H9 (cell line): ENCODE data around the gene MITF. TPM values are rescaled to one million over a fixed set of nuclear protein-coding genes. Genes with fewer than 3 reads are reported as not detected.

Experiments
- DNase-seq: peaks from one replicate; pipeline ENCODE4 v3.0.0-alpha.2; 2017
- H2AFZ ChIP-seq: one replicate; pipeline ENCODE4 v1.6.1; 2013; ENCODE audit warnings: mild to moderate bottlenecking, low read length, control low read depth, moderate library complexity
- H2AK5ac ChIP-seq: 2 replicates; pipeline ENCODE4 v1.6.1; 2013; ENCODE audit warnings: low read length, control low read depth, mixed read lengths; ENCODE audit not compliant: insufficient read length
- H2BK120ac ChIP-seq: one replicate; pipeline ENCODE4 v1.6.1; 2013; ENCODE audit warnings: low read depth, mild to moderate bottlenecking, low read length, control low read depth, inconsistent platforms; ENCODE audit not compliant: poor library complexity, severe bottlenecking
- H2BK12ac ChIP-seq: 2 replicates; pipeline ENCODE4 v1.6.1; 2013; ENCODE audit warnings: low read length, control low read depth, mixed read lengths, low read depth; ENCODE audit not compliant: insufficient read length
- H2BK15ac ChIP-seq: 2 replicates; pipeline ENCODE4 v1.6.1; 2013; ENCODE audit warnings: low read depth, low read length, control low read depth
- H2BK20ac ChIP-seq: one replicate; pipeline ENCODE4 v1.6.1; 2013; ENCODE audit warnings: low read depth, mild to moderate bottlenecking, low read length, control low read depth, inconsistent platforms; ENCODE audit not compliant: poor library complexity, severe bottlenecking
- H2BK5ac ChIP-seq: 2 replicates; pipeline ENCODE4 v1.6.1; 2013; ENCODE audit warnings: low read length, control low read depth, mixed read lengths; ENCODE audit not compliant: insufficient read length
- H3K14ac ChIP-seq: 2 replicates; pipeline ENCODE4 v1.6.1; 2013; ENCODE audit warnings: low read length, control low read depth; ENCODE audit not compliant: insufficient read depth
- H3K18ac ChIP-seq: 2 replicates; pipeline ENCODE4 v1.6.1; 2013; ENCODE audit warnings: low read depth, mild to moderate bottlenecking, mixed read lengths, low read length, control low read depth; ENCODE audit not compliant: insufficient read length
- H3K23ac ChIP-seq: 2 replicates; pipeline ENCODE4 v1.6.1; 2013; ENCODE audit warnings: low read length, control low read depth, mixed read lengths, low read depth; ENCODE audit not compliant: insufficient read length
- H3K23me2 ChIP-seq: 2 replicates; pipeline ENCODE4 v1.6.1; 2013; ENCODE audit warnings: low read depth, mild to moderate bottlenecking, mixed read lengths, low read length, control low read depth; ENCODE audit not compliant: insufficient read length, poor library complexity, severe bottlenecking
- H3K27ac ChIP-seq: 2 replicates; pipeline ENCODE4 v1.5.1; 2013; ENCODE audit warnings: low read length, control low read depth, mixed read lengths, low read depth; ENCODE audit not compliant: insufficient read length
- H3K27me3 ChIP-seq: 2 replicates; pipeline ENCODE4 v1.6.1; 2013; ENCODE audit warnings: low read length, control low read depth, inconsistent platforms; ENCODE audit not compliant: insufficient read depth
- H3K4ac ChIP-seq: 2 replicates; pipeline ENCODE4 v1.6.1; 2013; ENCODE audit warnings: low read depth, mild to moderate bottlenecking, control low read depth, inconsistent platforms, low read length, moderate library complexity
- H3K4me1 ChIP-seq: 2 replicates; pipeline ENCODE4 v1.6.1; 2013; ENCODE audit warnings: low read length, control low read depth, inconsistent platforms; ENCODE audit not compliant: insufficient read depth
- H3K4me2 ChIP-seq: 2 replicates; pipeline ENCODE4 v1.6.1; 2013; ENCODE audit warnings: low read length, control low read depth, mixed read lengths; ENCODE audit not compliant: insufficient read length, insufficient read depth
- H3K56ac ChIP-seq: 2 replicates; pipeline ENCODE4 v1.6.1; 2013; ENCODE audit warnings: low read depth, mild to moderate bottlenecking, mixed read lengths, low read length, control low read depth; ENCODE audit not compliant: insufficient read length
- H3K79me1 ChIP-seq: 2 replicates; pipeline ENCODE4 v1.6.1; 2013; ENCODE audit warnings: low read depth, mild to moderate bottlenecking, moderate library complexity, low read length, control low read depth, inconsistent platforms; ENCODE audit not compliant: insufficient read depth, poor library complexity, severe bottlenecking
- H3K79me2 ChIP-seq: 2 replicates; pipeline ENCODE4 v1.6.1; 2013; ENCODE audit warnings: low read length, control low read depth, inconsistent platforms; ENCODE audit not compliant: insufficient read depth
- H3K9ac ChIP-seq: 2 replicates; pipeline ENCODE4 v1.6.1; 2013; ENCODE audit warnings: low read length, control low read depth, mixed read lengths; ENCODE audit not compliant: insufficient read length; ENCODE audit errors: extremely low read depth
- H3K9me3 ChIP-seq: one replicate; pipeline ENCODE4 v1.6.1; 2013; ENCODE audit warnings: low read depth, low read length, inconsistent platforms; ENCODE audit not compliant: control insufficient read depth
- H3T11ph ChIP-seq: one replicate; pipeline ENCODE4 v1.6.1; 2013; ENCODE audit warnings: mild to moderate bottlenecking, low read length, control low read depth, inconsistent platforms
- H4K20me1 ChIP-seq: one replicate; pipeline ENCODE4 v1.6.1; 2013; ENCODE audit not compliant: control insufficient read depth, insufficient read length, insufficient read depth
- H4K5ac ChIP-seq: 2 replicates; pipeline ENCODE4 v1.6.1; 2013; ENCODE audit warnings: low read depth, mild to moderate bottlenecking, mixed read lengths, low read length, control low read depth; ENCODE audit not compliant: insufficient read length
- H4K8ac ChIP-seq: replicated peaks from 2 replicates; pipeline ENCODE4 v1.6.1; 2013; ENCODE audit warnings: low read length, control low read depth, mixed read lengths, low read depth; ENCODE audit not compliant: insufficient read length
- H4K91ac ChIP-seq: 2 replicates; pipeline ENCODE4 v1.6.1; 2013; ENCODE audit warnings: low read depth, mild to moderate bottlenecking, moderate library complexity, mixed read lengths, low read length, control low read depth; ENCODE audit not compliant: insufficient read length
- H3K27ac Mint-ChIP-seq, 3 experiments: 2 replicates in 2 of 3; 3 replicates in 1 of 3; pipeline ENCODE4 v1.8.0; 2020 to 2021; ENCODE audit warnings: mixed read lengths in 3 of 3, mild to moderate bottlenecking in 1 of 3, moderate library complexity in 1 of 3
- H3K27me3 Mint-ChIP-seq: 2 replicates; pipeline ENCODE4 v1.8.0; 2021; ENCODE audit warnings: low read depth, mild to moderate bottlenecking, moderate library complexity, mixed read lengths
- H3K36me3 Mint-ChIP-seq, 3 experiments: 2 replicates in 2 of 3; 3 replicates in 1 of 3; pipeline ENCODE4 v1.8.0; 2020 to 2021; ENCODE audit warnings: low read depth in 3 of 3, mixed read lengths in 3 of 3; ENCODE audit not compliant: insufficient read depth in 1 of 3
- H3K4me1 Mint-ChIP-seq, 2 experiments: 2 replicates each; pipeline ENCODE4 v1.8.0; 2020; ENCODE audit warnings: mixed read lengths in 2 of 2
- H3K4me3 Mint-ChIP-seq, 2 experiments: 2 replicates in 1 of 2; 3 replicates in 1 of 2; pipeline ENCODE4 v1.8.0; 2020 to 2021; ENCODE audit warnings: mild to moderate bottlenecking in 2 of 2, mixed read lengths in 2 of 2, moderate library complexity in 1 of 2
- H3K9me3 Mint-ChIP-seq, 2 experiments: 2 replicates in 1 of 2; 3 replicates in 1 of 2; pipeline ENCODE4 v1.8.0; 2020; ENCODE audit warnings: mild to moderate bottlenecking in 2 of 2, mixed read lengths in 2 of 2, moderate library complexity in 1 of 2
- CTCF ChIP-seq: fragments of 200-600 bp; sonication (generic); conservative IDR thresholded peaks from 3 replicates; pipeline ENCODE4 v1.8.0; 2021; ENCODE audit warnings: antibody characterized with exemption, mild to moderate bottlenecking
- WGBS: extraction: QIAGEN DNeasy Blood & Tissue Kit; methylation state at CpG from one replicate; pipeline ENCODE4 v1.1.7; 2013; ENCODE audit warnings: missing lambda C conversion rate, low lambda C conversion rate, mixed read lengths; ENCODE audit not compliant: insufficient read length; ENCODE audit errors: extremely low coverage; 5-methylcytosine and 5-hydroxymethylcytosine counted together
- total RNA-seq: library from RNA; stranded (reverse); gene quantifications from 2 replicates; pipeline ENCODE4 v1.2.1, GENCODE V29; 2021

MITF gene
- total RNA-seq, 1 experiment from 2014 or later, result 0.81 TPM

GRCh38 chr3:69691860-69692259 lies 47.4 kb upstream of the MITF start:
- no peak overlapping the region for H3K18ac ChIP-seq
- H3K27ac Mint-ChIP-seq, result no peak overlapping the region
- WGBS, result no CpG with 5 or more reads among the region's 4 CpGs

More at GRCh38 chr3:69691860-69692259, 47.4 kb upstream of the MITF start:
- H3K27me3 ChIP-seq, result no peaks in the 10 kb centered on the region; the same call in 1 of the 2 replicates
- no peak for TF ChIP-seq CTCF
- H2AFZ ChIP-seq, result no peak overlapping the region
- Mint-ChIP-seq H3K27me3 (peaks cover 40% of the 10 kb centered on the region), H3K9me3 (no peaks in the 10 kb centered on the region), H3K4me1 (peaks cover 2 to 4% of the 10 kb centered on the region in 2 experiments), H3K4me3 (no peak overlapping the region), H3K36me3 (no peaks in the 10 kb centered on the region)
- no peaks in the 10 kb centered on the region for H4K20me1 ChIP-seq
- H4K8ac ChIP-seq, result no peak overlapping the region
- no peak for DNase-seq
- no peak overlapping the region for H2BK20ac ChIP-seq
- no peak overlapping the region for H4K91ac ChIP-seq
- H3K4me2 ChIP-seq, result no peak overlapping the region
- peaks cover 2% of the 10 kb centered on the region for H3K23me2 ChIP-seq
- no peak overlapping the region for H4K5ac ChIP-seq
- no peak overlapping the region for H2AK5ac ChIP-seq
- H2BK15ac ChIP-seq, result no peak overlapping the region
- H3K4ac ChIP-seq, result no peak overlapping the region
- H2BK120ac ChIP-seq, result no peak overlapping the region
- H3K4me1 ChIP-seq, result no peaks in the 10 kb centered on the region
- H3K27ac ChIP-seq, result no peak overlapping the region
- H3K56ac ChIP-seq, result no peak overlapping the region
- H3K9ac ChIP-seq, result no peak overlapping the region
- no peaks in the 10 kb centered on the region for H3K79me2 ChIP-seq
- no peak overlapping the region for H2BK12ac ChIP-seq
- H2BK5ac ChIP-seq, result no peak overlapping the region
- no peak overlapping the region for H3K14ac ChIP-seq
- H3K23ac ChIP-seq, result no peak overlapping the region
- no peaks in the 10 kb centered on the region for H3K79me1 ChIP-seq
- H3T11ph ChIP-seq, result no peak overlapping the region
- H3K9me3 ChIP-seq, result no peaks in the 10 kb centered on the region
